Effector memory CD8-positive, alpha-beta T cell (primary cell): ENCODE measurements around the gene UBLCP1.
"Not testable (repeated sequence)": the region's sequence is repeated elsewhere in the genome, so short reads cannot be mapped to it uniquely, and the experiment has no call there.

Experiments
- ATAC-seq: fragments of 150-1000 bp; cut with Tn5 transposase; replicated peaks from 2 replicates; pipeline ENCODE4 v1.10.0; 2021; ENCODE audit warnings: mild to moderate bottlenecking, moderate library complexity
- DNase-seq, 3 experiments: peaks; one replicate each; pipeline ENCODE4 v3.0.0; 2021
- H3K27ac Mint-ChIP-seq, 2 donors: one replicate each; pipeline ENCODE4 v1.8.0; 2022; ENCODE audit warnings: mild to moderate bottlenecking in 2 of 2, mixed read lengths in 2 of 2, moderate library complexity in 2 of 2
- H3K27me3 Mint-ChIP-seq, 2 donors: one replicate each; pipeline ENCODE4 v1.8.0; 2022; ENCODE audit warnings: mixed read lengths in 2 of 2
- H3K36me3 Mint-ChIP-seq: one replicate; pipeline ENCODE4 v1.8.0; 2022; ENCODE audit warnings: mild to moderate bottlenecking, moderate library complexity, mixed read lengths; ENCODE audit not compliant: insufficient read depth
- H3K4me1 Mint-ChIP-seq, 2 donors: one replicate each; pipeline ENCODE4 v1.8.0; 2022; ENCODE audit warnings: low read depth in 2 of 2, mixed read lengths in 2 of 2
- H3K4me3 Mint-ChIP-seq, 2 donors: one replicate each; pipeline ENCODE4 v1.8.0; 2022; ENCODE audit warnings: mild to moderate bottlenecking in 2 of 2, mixed read lengths in 2 of 2, moderate library complexity in 2 of 2
- H3K9me3 Mint-ChIP-seq, 2 donors: one replicate each; pipeline ENCODE4 v1.8.0; 2022; ENCODE audit warnings: mixed read lengths in 2 of 2
- total RNA-seq, 9 experiments: gene quantifications; one replicate each; lab custom pipeline; 2026; lab: John Stamatoyannopoulos, UW

UBLCP1 gene
- total RNA-seq = 18.1 to 43.3 (median 30.5) reads per million in 9 experiments

- ATAC-seq = peak; percentile 83
- Mint-ChIP-seq H3K36me3 (peaks cover 16% of the 10 kb centered on the region), H3K9me3 (no peaks in the 10 kb centered on the region), H3K4me3 (peak within 1 kb of the TSS; percentile 87 to 93), H3K27ac (peak within 1 kb of the TSS; percentile 95 to 97), H3K4me1 (peaks cover 33 to 51% of the 10 kb centered on the region in 2 donors), H3K27me3 (no peaks in the 10 kb centered on the region)
- peak; percentile 70 for DNase-seq
Measured at GRCh38 chr5:159262859-159263568, at the start of gene UBLCP1. Gene UBLCP1 (plus strand): TSS chr5:159263290. CDS start chr5:159268916, 5,626 bp downstream.

GRCh38 chr5:159214486-159215271, 48.4 kb upstream of the UBLCP1 start:
- peaks cover 10% of the 10 kb centered on the region for H3K36me3 Mint-ChIP-seq
- ATAC-seq = no peak
- no peak overlapping the region for H3K4me3 Mint-ChIP-seq
- peaks cover 13 to 15% of the 10 kb centered on the region in 2 donors for H3K4me1 Mint-ChIP-seq
- H3K27me3 Mint-ChIP-seq = no peaks in the 10 kb centered on the region
- no peaks in the 10 kb centered on the region for H3K9me3 Mint-ChIP-seq
- no peak overlapping the region for H3K27ac Mint-ChIP-seq
- no peak for DNase-seq

- H3K27ac Mint-ChIP-seq = no peak overlapping the region
- H3K36me3 Mint-ChIP-seq = peaks cover 4% of the 10 kb centered on the region
- no peaks in the 10 kb centered on the region for H3K27me3 Mint-ChIP-seq
- DNase-seq = no peak
- ATAC-seq = no peak
- peaks cover 8 to 10% of the 10 kb centered on the region in 2 donors for H3K4me1 Mint-ChIP-seq
- H3K9me3 Mint-ChIP-seq = no peaks in the 10 kb centered on the region
- H3K4me3 Mint-ChIP-seq = no peak overlapping the region
Measured at GRCh38 chr5:159215886-159216285, 47.2 kb upstream of the UBLCP1 start.

- Mint-ChIP-seq H3K4me1 (peaks cover 8 to 10% of the 10 kb centered on the region in 2 donors), H3K36me3 (peaks cover 4% of the 10 kb centered on the region), H3K27ac (no peak overlapping the region), H3K9me3 (no peaks in the 10 kb centered on the region), H3K4me3 (no peak overlapping the region), H3K27me3 (no peaks in the 10 kb centered on the region)
- no peak for DNase-seq
- ATAC-seq = no peak
Measured at GRCh38 chr5:159216454-159216853, 46.6 kb upstream of the UBLCP1 start.

- peaks cover 9 to 10% of the 10 kb centered on the region in 2 donors for H3K4me1 Mint-ChIP-seq
- H3K4me3 Mint-ChIP-seq = no peak overlapping the region
- H3K27ac Mint-ChIP-seq = no peak overlapping the region
- DNase-seq (no peak), ATAC-seq (peak; percentile 82)
- H3K9me3 Mint-ChIP-seq = no peaks in the 10 kb centered on the region
- H3K27me3 Mint-ChIP-seq = no peaks in the 10 kb centered on the region
- peaks cover 4% of the 10 kb centered on the region for H3K36me3 Mint-ChIP-seq
Measured at GRCh38 chr5:159217236-159217635, 45.9 kb upstream of the UBLCP1 start.

GRCh38 chr5:159218595-159219023, 44.5 kb upstream of the UBLCP1 start:
- no peak for DNase-seq
- Mint-ChIP-seq H3K27ac (no peak overlapping the region), H3K36me3 (peaks cover under 1% of the 10 kb centered on the region), H3K4me1 (peaks cover 9 to 10% of the 10 kb centered on the region in 2 donors), H3K27me3 (no peaks in the 10 kb centered on the region), H3K4me3 (no peak overlapping the region), H3K9me3 (no peaks in the 10 kb centered on the region)
- ATAC-seq = no peak

GRCh38 chr5:159220206-159220605, 42.9 kb upstream of the UBLCP1 start:
- H3K27me3 Mint-ChIP-seq = no peaks in the 10 kb centered on the region

GRCh38 chr5:159223469-159223868, 39.6 kb upstream of the UBLCP1 start:
- DNase-seq (no peak), ATAC-seq (no peak)
- Mint-ChIP-seq H3K36me3 (no peaks in the 10 kb centered on the region), H3K4me3 (no peak overlapping the region), H3K27ac (no peak overlapping the region), H3K27me3 (peaks cover 0 to 6% of the 10 kb centered on the region in 2 donors), H3K4me1 (peaks cover 4 to 6% of the 10 kb centered on the region in 2 donors), H3K9me3 (no peaks in the 10 kb centered on the region)

More at GRCh38 chr5:159220206-159220605, 42.9 kb upstream of the UBLCP1 start:
- DNase-seq (no peak), ATAC-seq (peak; percentile 42)
- Mint-ChIP-seq H3K9me3 (no peaks in the 10 kb centered on the region), H3K27ac (no peak overlapping the region), H3K4me1 (peaks cover 9 to 10% of the 10 kb centered on the region in 2 donors), H3K36me3 (no peaks in the 10 kb centered on the region), H3K4me3 (no peak overlapping the region)

- H3K4me3 Mint-ChIP-seq = no peak overlapping the region
- no peaks in the 10 kb centered on the region for H3K9me3 Mint-ChIP-seq
- peaks cover 4 to 6% of the 10 kb centered on the region in 2 donors for H3K4me1 Mint-ChIP-seq
- ATAC-seq = no peak
- peaks cover 0 to 6% of the 10 kb centered on the region in 2 donors for H3K27me3 Mint-ChIP-seq
- no peak overlapping the region for H3K27ac Mint-ChIP-seq
- H3K36me3 Mint-ChIP-seq = no peaks in the 10 kb centered on the region
- no peak for DNase-seq
Measured at GRCh38 chr5:159224471-159224870, 38.6 kb upstream of the UBLCP1 start.

GRCh38 chr5:159226451-159226850, 36.6 kb upstream of the UBLCP1 start:
- no peak for ATAC-seq
- peaks cover 0 to 2% of the 10 kb centered on the region in 2 donors for H3K4me1 Mint-ChIP-seq
- H3K9me3 Mint-ChIP-seq = no peaks in the 10 kb centered on the region

GRCh38 chr5:159227452-159227851, 35.6 kb upstream of the UBLCP1 start:
- Mint-ChIP-seq H3K27me3 (peaks cover 6% of the 10 kb centered on the region in 2 donors), H3K36me3 (no peaks in the 10 kb centered on the region)

More at GRCh38 chr5:159226451-159226850, 36.6 kb upstream of the UBLCP1 start:
- no peaks in the 10 kb centered on the region for H3K36me3 Mint-ChIP-seq
- H3K27me3 Mint-ChIP-seq = peaks cover 0 to 6% of the 10 kb centered on the region in 2 donors
- no peak overlapping the region for H3K4me3 Mint-ChIP-seq
- no peak overlapping the region for H3K27ac Mint-ChIP-seq
- DNase-seq = no peak

GRCh38 chr5:159228097-159228496, 35.0 kb upstream of the UBLCP1 start:
- not testable (repeated sequence) for H3K36me3 Mint-ChIP-seq, ATAC-seq, H3K4me3 Mint-ChIP-seq, H3K9me3 Mint-ChIP-seq, H3K27ac Mint-ChIP-seq, DNase-seq, H3K4me1 Mint-ChIP-seq
- H3K27me3 Mint-ChIP-seq = peaks cover 6 to 12% of the 10 kb centered on the region in 2 donors

More at GRCh38 chr5:159227452-159227851, 35.6 kb upstream of the UBLCP1 start:
- no peak for DNase-seq
- no peak overlapping the region for H3K27ac Mint-ChIP-seq
- H3K4me3 Mint-ChIP-seq = no peak overlapping the region
- H3K4me1 Mint-ChIP-seq = no peaks in the 10 kb centered on the region
- no peak for ATAC-seq
- no peaks in the 10 kb centered on the region for H3K9me3 Mint-ChIP-seq

GRCh38 chr5:159230657-159231056, 32.4 kb upstream of the UBLCP1 start:
- H3K9me3 Mint-ChIP-seq = no peaks in the 10 kb centered on the region
- H3K4me1 Mint-ChIP-seq = no peaks in the 10 kb centered on the region
- no peak overlapping the region for H3K4me3 Mint-ChIP-seq
- DNase-seq = no peak
- no peak for ATAC-seq
- H3K27ac Mint-ChIP-seq = no peak overlapping the region
- H3K27me3 Mint-ChIP-seq = peaks cover 6 to 13% of the 10 kb centered on the region in 2 donors
- no peaks in the 10 kb centered on the region for H3K36me3 Mint-ChIP-seq
